GM18505 (cell line): ENCODE data around the gene TIMM44.
A peak's percentile ranks its signal among the peaks of the same experiment; 100 is the strongest.
"Not testable (repeated sequence)": the region's sequence is repeated elsewhere in the genome, so short reads cannot be mapped to it uniquely, and the experiment has no call there.

Experiments
- ATAC-seq: cut with Tn5 transposase; IDR thresholded peaks from one replicate; pipeline ENCODE4 v1.9.1; 2021; ENCODE audit not compliant: unreplicated experiment
- POLR2A ChIP-seq: IDR thresholded peaks from 4 replicates; pipeline ENCODE4 v1.6.1; 2011; ENCODE audit warnings: borderline replicate concordance; ENCODE audit not compliant: insufficient read depth, insufficient read length; ENCODE audit errors: extremely low read depth

Gene TIMM44

DNA sequence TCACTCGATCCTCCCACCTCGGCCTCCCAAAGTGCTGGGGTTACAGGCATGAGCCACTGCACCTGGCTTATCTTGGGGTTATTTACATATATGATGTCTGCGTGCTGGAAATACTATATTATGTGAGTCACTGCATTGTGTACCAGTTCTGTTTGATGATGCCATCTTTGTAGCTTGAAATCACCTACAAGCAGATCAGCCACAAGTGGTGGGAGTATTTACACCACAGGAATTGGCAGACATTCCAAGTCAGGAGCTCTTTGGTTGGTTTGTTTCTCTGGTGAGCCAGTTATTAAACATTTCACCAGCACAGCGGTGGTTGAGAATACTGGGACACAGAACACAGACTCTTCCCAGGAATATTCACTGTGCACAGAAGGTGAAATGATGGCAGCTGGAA lies 4.5 kb upstream of the TIMM44 start:
- no peak for ATAC-seq
- TF ChIP-seq POLR2A: no peak

DNA sequence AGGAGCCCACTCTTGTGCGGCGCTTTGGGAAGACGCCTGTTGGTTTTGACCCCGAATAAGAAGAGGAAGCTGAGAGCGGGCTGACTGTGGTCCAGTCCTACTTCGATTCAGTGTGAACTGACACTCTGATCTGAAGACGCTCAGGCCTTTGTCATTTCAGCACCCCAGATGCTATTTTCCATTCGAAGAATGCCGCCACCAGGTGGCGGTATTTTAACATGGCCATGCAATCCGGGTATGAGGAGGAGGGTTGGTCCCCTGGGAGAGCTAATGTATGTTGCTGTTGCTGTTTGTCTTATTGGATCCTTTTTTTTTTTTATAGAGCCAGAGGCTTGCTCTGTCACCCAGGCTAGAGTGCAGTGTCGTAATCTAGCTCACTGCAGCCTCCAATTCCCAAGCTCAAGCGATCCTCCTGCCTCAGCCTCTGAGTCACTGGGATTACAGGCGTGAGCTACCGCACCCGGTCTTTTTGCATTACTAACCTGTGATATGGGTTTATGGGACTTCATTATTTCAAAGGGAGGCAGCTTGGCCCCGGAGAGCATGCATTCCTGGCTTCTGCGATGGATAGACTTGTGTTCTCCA lies 803 bp upstream of the TIMM44 start:
- TF ChIP-seq POLR2A: no peak
- ATAC-seq: peak; percentile 40

DNA sequence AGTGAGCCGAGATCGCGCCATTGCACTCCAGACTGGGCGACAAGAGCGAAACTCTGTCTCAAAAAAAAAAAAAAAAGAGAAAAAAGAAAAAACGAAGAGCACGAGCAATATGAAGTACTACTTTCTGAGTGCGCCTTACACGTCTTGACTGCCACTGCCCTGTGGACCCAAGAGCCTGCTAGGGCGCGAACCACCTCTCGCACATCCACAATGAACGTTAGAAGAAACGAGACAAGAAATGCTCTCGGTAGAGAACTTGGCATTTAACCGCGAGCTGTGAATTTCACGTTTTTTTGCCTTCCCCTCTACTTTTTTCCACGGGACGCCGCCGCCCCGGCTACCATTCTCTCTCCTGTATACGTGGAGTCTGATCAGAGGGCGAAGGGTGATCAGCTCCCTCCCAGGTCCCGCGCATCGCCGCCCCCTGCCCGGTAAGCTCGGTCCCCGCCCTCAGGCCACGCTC lies 454 bp downstream of the TIMM44 start:
- TF ChIP-seq POLR2A: no peak
- no peak for ATAC-seq

DNA sequence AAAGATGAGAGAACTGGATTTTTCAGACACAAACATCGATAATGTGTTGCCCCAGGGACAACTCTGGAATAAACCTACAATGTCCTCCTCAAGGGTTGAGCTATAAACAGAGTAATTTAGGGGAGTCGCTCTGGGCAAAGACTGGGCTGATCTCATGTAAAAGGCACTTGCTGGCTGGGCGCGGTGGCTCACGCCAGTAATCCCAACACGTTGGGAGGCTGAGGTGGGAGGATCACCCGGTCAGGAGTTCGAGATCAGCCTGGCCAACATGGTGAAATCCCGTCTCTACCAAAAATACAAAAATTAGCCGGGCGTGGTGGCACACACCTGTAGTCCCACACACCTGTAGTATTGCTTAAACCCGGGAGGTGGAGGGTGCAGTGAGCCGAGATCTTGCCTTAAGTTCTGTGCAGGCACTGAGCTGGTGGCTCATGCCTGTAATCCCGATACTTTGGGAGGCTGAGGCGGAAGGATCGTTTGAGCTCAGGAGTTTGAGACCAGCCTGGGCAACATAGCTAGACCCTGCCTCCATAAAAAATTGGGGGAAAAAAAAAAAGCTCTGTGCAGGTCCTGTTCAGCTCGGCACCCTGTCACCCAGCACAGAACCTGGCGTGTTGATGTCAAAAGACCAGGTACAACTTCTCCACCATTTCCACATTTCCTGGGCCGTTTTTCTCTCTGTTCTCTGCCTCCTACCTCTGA lies 1.4 kb downstream of the TIMM44 start:
- no peak for ATAC-seq
- no peak for TF ChIP-seq POLR2A

DNA sequence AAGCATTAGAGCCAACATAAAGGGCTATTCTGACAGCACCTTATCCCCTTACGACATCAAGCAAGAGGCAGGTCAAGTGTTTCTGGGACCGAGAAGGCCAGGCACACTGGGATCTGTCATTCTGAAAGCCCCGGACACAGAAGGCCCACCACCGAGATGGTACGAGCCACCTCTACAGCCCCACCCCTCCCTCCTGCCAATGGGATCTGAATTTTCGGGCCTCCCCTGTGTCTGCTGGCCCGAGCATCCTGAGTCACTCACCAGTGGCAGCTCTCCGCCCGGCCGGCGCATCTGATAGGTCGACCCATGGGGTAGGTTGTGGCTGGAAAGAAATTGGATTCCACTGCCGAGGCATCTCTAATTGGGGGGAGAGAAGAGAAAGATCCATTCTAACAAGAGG lies 2.6 kb downstream of the TIMM44 start:
- no peak for TF ChIP-seq POLR2A
- ATAC-seq: no peak

DNA sequence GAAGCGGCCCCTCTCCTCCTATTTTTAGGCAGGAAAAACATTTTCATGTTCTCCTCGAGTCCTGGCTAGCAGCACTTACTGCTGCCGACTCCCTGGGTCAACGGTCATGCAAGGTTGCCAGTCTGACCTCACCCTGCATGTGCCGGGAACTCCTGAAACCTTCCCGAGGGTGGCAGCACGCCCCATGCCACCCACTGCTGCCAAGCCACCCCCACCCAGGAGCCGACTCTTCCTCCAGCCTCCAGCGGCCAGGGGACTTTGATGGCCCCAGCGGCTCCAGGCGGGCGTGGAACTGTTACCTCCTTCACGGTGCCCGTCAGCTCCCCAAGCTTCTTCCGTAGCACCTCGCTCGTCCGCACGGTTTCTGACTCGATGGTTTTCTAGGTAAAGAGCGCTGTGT lies 8.7 kb downstream of the TIMM44 start:
- ATAC-seq: no peak
- TF ChIP-seq POLR2A: no peak

DNA sequence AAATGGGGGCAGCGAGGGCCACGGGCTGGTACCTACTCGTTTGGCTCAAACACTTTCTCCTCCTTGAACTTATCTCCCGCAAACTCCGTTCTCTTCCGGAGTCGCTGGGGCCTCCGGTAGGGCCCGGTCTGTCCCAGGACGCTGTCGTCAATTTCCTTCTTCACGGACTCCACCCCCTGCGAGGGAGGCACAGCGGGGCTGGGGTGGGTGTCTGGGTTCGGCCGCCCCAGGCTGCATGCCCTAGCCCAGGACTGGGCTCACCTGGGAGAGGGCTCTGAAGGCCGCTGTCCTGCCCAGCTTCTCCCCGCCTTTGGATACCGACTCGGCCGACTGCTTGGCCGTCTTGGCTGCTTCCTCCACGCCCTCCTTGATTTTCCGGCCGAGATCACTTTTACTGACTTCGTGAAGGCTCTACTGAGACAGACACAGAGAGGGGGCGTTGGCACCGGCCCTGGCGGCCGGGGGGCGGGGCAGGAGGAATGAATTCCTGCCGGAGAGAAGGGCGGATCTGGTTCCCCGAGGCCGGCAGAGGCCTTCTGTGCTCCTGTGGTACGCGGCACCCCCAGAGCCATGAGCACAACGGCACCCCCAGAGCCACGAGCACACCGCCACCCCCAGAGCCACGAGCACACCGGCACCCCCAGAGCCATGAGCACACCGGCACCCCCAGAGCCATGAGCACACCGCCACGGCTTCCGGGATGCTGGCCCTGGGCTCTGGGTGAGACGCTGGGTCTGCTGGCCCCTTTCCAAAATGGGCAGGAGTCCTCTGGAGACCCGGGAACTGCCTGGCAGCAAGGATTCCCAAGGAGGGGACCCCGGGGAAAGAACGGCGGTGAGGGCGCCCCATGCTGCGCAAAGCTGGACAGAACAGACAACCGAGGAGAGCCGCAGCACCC lies 9.4 kb downstream of the TIMM44 start:
- TF ChIP-seq POLR2A: no peak
- no peak for ATAC-seq

DNA sequence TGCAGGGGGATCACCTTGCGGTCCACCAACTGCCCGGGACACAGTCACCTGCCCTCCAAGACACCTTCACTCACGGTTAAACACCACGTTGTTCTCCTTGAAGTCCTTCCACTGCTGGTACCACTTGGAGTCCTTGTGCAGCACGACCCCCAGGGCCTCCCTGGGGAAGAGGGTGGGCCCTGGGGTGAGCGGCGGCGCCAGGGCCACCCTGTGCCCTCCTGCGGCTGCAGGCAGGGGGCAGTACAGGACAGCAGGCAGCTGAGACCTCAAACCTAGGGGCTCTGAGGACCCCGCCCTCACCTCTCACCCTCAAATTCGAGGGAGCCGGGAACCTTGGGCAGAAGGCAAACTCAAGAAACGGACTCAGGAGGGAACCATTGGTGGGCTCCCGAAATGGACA lies 10.1 kb downstream of the TIMM44 start:
- no peak for TF ChIP-seq POLR2A
- ATAC-seq: no peak

DNA sequence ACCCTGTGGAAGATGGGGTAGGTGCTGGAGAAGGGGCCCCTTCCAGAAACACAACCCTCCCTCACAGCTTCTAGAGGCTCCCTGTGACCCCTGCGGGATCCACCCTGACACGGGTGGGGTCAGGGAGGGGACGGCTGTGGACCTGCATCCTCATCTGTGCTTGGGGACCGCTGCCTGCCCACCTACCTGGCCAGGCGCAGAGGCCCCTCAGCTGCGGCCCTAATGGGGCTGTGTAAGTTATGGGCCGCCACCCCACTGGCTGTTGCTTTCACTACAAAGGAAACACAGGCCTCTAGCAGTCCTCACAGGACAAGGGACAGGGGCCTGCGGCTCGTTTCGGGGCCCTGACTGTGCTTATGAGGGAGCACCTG lies 10.6 kb downstream of the TIMM44 start:
- no peak for TF ChIP-seq POLR2A
- ATAC-seq: no peak

DNA sequence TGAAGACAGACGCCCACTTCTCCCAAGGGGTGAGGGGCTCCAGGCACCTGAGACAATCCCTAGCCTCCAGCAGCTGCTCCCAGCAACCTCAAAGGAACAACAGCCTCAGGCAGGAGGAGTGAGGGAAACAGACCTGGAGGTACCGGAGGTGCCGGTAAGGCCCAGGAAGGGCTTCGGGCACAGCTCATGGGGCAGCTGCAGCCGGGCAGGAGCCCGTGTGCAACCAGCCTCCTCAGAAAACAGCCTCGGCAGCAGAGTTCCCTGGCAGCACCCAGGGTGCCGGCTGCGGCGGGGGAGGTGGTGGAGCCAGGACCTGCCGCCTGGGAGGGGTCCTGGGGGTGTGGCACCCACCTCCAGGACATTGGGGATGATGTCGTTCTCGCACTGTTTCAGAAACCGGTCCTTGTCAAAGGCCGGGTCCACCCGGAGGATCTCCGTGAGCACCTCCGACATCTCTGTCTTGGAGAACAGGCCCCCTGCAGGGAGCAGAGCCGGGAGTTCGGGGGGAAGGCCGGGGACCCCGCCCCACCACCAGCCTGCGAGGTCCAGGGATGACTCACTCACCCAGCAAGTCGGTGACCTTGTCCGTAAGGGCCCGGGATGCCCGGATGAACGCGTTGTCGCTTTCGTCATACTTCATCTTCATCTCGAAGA lies 11.1 kb downstream of the TIMM44 start:
- TF ChIP-seq POLR2A: no peak
- ATAC-seq: no peak

DNA sequence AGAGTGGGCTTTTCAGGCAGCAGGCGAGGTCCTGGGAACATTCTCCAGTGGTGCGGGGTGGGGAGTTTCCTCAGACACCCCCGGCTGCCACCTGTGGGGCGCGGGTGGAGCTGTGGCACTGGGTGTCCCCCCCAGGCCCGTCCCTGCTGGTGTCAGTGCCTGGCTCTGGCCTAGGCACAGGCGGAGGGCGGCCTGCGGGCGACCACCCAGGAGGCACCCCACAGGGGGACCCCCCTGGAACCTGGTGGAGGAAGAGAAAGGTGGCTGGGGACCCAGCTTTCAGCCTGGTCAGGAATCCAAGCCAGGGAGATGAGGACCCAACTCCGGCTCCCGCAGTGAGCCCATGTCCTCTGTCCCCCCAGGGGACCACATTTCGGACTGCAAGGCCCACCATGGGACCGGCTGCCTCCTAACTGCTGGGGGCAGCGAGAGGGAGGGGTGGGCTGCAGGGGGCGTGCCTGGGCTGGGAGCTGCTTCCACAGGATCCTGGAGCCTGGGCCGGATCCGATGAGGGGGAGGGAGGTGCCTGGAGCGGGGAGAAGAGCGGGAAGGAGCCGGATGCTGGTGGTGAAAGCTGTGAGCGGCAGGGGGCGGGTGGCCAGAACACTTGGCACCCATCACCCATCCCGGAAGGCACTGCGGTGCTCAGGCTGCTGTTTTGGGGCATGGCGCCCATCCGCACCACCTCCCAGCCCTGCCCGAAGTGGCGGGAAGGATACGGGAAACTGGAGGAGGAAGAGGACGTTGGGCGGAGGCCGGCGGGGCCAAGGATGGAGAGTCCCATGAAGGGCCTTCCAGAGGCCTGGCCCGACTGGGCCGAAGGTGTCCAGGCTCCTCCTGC lies 12.0 kb downstream of the TIMM44 start:
- TF ChIP-seq POLR2A: no peak
- ATAC-seq: no peak

DNA sequence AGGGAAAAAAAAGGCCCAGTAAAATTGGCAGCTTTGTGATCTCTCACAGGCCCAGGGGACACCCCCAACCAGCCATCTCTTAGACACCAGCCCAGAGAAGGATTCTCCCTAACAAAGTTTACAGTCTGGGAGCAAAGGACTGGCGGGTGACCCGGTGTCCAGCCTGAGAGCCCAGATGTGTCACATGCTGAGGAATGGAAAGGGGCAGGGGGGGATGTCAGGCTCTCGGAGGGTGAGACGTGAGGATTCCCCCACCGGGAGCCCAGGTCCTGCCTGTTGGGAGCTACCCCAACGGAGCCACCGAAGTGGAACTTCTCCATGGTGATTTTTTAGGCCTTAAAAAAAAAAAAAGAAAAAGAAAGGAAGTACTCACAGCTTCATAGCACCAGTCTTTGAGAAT lies 12.7 kb downstream of the TIMM44 start:
- no peak for ATAC-seq
- TF ChIP-seq POLR2A: no peak

DNA sequence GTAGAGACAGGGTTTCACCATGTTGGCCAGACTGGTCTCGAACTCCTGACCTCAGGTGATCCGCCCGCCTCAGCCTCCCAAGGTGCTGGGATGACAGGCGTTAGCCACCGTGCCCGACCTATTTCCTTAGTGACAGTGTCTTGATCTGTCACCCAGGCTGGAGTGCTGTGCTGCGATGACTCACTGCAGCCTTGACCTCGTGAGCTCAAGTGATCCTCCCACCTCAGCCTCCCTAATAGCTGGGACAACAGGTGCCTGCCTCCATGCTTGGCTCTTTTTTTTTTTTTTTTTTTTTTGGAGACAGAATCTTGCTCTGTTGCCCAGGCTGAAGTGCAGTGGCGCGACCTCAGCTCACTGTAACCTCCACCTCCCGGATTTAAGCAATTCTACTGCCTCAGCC lies 13.4 kb downstream of the TIMM44 start:
- not testable (repeated sequence) for ATAC-seq
